ENCODE measurements around the gene CIAO3. TPM values are rescaled to one million over a fixed set of nuclear protein-coding genes. Genes with fewer than 3 reads are reported as not detected.

The CIAO3 gene
- total RNA-seq, 2 donors from 2014 or later, result 39.2 to 47.1 TPM

Other genes with a start within 250 kb of the CIAO3 start
- gene CAPN15, start 213.3 kb downstream of the CIAO3 start, total RNA-seq, result 100 to 1,000 TPM in 1 of 2 donors, 10 to 100 TPM in 1; 61.1 to 117 TPM
- gene PRR35, start 180.6 kb downstream of the CIAO3 start, total RNA-seq, result not detected
- 1 to 10 TPM in 1 of 2 donors, under 1 TPM in 1; 0.80 to 1.1 TPM for gene NHLRC4, start 174.0 kb downstream of the CIAO3 start, total RNA-seq
- gene PIGQ, start 171.0 kb downstream of the CIAO3 start, total RNA-seq, result 10 to 100 TPM; 28.0 to 34.2 TPM
- 10 to 100 TPM; 12.9 TPM for gene RAB40C, start 150.9 kb downstream of the CIAO3 start, total RNA-seq
- gene WFIKKN1, start 110.0 kb downstream of the CIAO3 start, total RNA-seq, result under 1 TPM; 0.45 to 0.53 TPM
- 100 to 1,000 TPM in 1 of 2 donors, 10 to 100 TPM in 1; 87.4 to 115 TPM for gene METTL26, start 104.7 kb downstream of the CIAO3 start, total RNA-seq
- gene MCRIP2, start 99.2 kb downstream of the CIAO3 start, total RNA-seq, result 10 to 100 TPM; 29.2 to 54.5 TPM
- gene WDR90, start 91.6 kb downstream of the CIAO3 start, total RNA-seq, result 10 to 100 TPM; 50.7 to 93.9 TPM
- 100 to 1,000 TPM; 134 to 149 TPM for gene RHOT2, start 72.9 kb downstream of the CIAO3 start, total RNA-seq
- gene RHBDL1, start 65.3 kb downstream of the CIAO3 start, total RNA-seq, result 1 to 10 TPM; 2.9 to 5.4 TPM
- 10 to 100 TPM; 47.5 to 98.2 TPM for gene STUB1, start 60.6 kb downstream of the CIAO3 start, total RNA-seq
- 10 to 100 TPM; 16.8 to 26.8 TPM for gene JMJD8, start 56.7 kb downstream of the CIAO3 start, total RNA-seq
- 10 to 100 TPM; 15.6 to 18.7 TPM for gene WDR24, start 50.6 kb downstream of the CIAO3 start, total RNA-seq
- gene FBXL16, start 35.2 kb downstream of the CIAO3 start, total RNA-seq, result 10 to 100 TPM in 1 of 2 donors, 1 to 10 TPM in 1; 6.4 to 23.6 TPM
- gene METRN, start 25.9 kb downstream of the CIAO3 start, total RNA-seq, result 1 to 10 TPM; 4.5 to 8.4 TPM
- 10 to 100 TPM; 13.5 to 22.4 TPM for gene ANTKMT, start 19.9 kb downstream of the CIAO3 start, total RNA-seq
- 1 to 10 TPM; 4.3 to 4.4 TPM for gene CCDC78, start 14.6 kb downstream of the CIAO3 start, total RNA-seq
- 10 to 100 TPM in 1 of 2 donors, 1 to 10 TPM in 1; 9.2 to 14.0 TPM for gene HAGHL, start 13.9 kb downstream of the CIAO3 start, total RNA-seq
- gene MSLN, start 19.7 kb upstream of the CIAO3 start, total RNA-seq, result not detected
- 10 to 100 TPM; 13.2 to 40.6 TPM for gene RPUSD1, start 47.4 kb upstream of the CIAO3 start, total RNA-seq
- 10 to 100 TPM; 65.4 to 87.1 TPM for gene CHTF18, start 47.6 kb upstream of the CIAO3 start, total RNA-seq
- not detected for gene GNG13, start 59.7 kb upstream of the CIAO3 start, total RNA-seq
- 10 to 100 TPM; 12.3 to 17.8 TPM for gene LMF1, start 230.0 kb upstream of the CIAO3 start, total RNA-seq
- gene SOX8, start 240.8 kb upstream of the CIAO3 start, total RNA-seq, result 1 to 10 TPM in 1 of 2 donors, under 1 TPM in 1; 0.35 to 3.8 TPM

All from activated T-helper 17 cell treated with anti-CD3 and anti-CD28 coated beads, Interleukin-2, amount 50 U/mL, for 72 hours (primary cell).